Kidney tubule cell (primary cell): ENCODE data around the gene IPCEF1.

Source experiments
- DNase-seq: peaks from one replicate; pipeline ENCODE4 v3.0.0-alpha.2; 2018; ENCODE audit warnings: low spot score

Gene IPCEF1

DNA sequence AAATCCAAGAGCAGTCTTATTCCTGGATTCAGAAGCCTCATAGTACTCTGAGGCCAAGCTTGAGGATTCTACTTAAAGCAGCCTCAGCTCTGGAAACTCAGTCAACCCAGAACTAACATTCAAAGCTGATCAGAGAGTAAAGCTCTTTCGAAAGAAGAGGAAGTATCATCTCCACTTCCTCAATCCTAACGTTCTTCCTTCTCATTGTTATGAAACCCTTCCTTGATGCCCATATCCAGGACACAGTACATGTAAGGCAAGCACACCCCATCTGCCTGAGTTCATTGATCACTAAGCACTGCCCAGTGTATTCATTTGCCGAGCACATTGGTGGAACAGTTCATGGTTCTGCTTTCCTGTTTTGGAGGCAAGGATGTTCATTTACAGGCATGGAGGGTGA lies at the start of gene IPCEF1:
Gene IPCEF1 (minus strand): TSS at position 114 of the 400 bp plus-strand sequence. CDS start 90,856 bp downstream, outside the sequence.
- DNase-seq = no peak

DNA sequence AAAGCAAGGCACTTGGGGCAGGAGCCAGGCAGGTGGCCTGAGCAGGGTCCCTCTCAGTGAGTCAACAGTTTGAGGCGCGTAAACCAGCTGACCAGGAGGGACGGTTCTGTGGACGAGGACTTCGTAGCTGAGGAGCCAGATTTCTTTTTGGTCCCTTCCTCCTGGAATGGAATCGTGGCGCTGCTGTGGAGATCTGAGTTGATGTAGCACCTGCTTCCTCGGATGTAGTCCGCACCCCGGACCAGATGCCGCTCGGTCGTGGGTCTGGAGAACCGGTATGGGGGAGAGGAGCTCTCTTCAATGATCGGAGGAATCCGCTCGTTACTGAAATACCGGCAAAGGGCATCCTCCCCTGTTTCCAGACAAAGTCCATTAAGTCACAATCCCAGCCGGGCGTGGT lies 49.7 kb upstream of the IPCEF1 start:
- DNase-seq = no peak

GRCh38 chr6:154404791-154405400 lies 48.3 kb upstream of the IPCEF1 start:
- peak; percentile 39 for DNase-seq

- DNase-seq = peak; percentile 68
These were observed 47.2 kb upstream of the IPCEF1 start for GRCh38 chr6:154403788-154404187.

- no peak for DNase-seq
These were observed 45.6 kb upstream of the IPCEF1 start for GRCh38 chr6:154402081-154402780.

GRCh38 chr6:154399097-154399496 lies 42.5 kb upstream of the IPCEF1 start:
- peak; percentile 76 for DNase-seq

DNA sequence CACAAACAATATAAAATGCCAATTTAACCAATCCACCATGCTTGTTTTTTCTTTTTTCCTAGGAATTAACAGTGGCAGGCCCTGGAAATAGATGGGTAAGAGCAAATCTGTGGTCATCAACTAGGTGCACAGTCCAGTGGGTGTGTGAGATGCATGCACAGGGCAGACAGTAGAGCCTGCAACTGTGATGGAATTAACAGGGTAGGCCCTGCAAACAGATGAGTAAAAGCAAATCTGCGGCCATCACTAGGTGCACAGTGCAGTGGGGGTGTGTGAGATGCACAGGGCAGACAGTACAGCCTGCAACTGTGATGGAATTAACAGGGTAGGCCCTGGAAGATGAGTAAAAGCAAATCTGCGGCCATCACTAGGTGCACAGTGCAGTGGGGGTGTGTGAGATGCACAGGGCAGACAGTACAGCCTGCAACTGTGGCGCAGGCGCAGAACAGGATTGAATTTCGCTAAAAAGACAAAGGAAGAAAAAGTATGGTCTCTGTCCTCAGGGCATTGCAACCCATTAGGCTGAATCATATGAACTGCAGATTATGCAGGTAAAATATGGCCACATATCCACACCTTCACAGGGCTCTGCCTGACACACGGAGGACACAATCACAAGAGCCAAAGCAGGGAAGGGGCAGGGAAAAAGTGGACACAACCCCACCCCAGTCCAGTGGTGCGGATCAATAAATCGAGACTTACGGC lies 41.0 kb upstream of the IPCEF1 start:
- DNase-seq = no peak

GRCh38 chr6:154395878-154396277 lies 39.3 kb upstream of the IPCEF1 start:
- DNase-seq = no peak

DNA sequence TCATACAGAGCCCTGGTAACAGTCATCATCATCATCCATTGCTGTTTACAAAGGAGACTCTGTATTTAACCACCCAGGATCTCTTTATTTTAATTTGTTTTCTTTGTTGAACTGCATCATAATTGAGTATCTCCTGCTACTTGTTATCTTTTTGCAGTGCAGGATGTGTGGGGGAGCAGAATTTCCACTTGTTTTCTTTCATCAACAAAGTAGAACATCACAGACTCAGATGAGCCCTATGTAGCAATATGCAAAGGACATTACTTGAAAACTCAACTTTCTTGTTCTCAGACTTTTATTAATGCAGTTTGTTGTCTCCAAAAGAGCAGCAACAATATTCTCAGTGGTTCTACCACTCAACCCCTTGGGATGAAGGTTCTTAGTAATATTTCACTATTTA lies 38.7 kb upstream of the IPCEF1 start:
- no peak for DNase-seq

- no peak for DNase-seq
These were observed 38.0 kb upstream of the IPCEF1 start for GRCh38 chr6:154394571-154394970.

GRCh38 chr6:154390034-154390433 lies 33.4 kb upstream of the IPCEF1 start:
- DNase-seq = no peak

GRCh38 chr6:154388803-154389202 lies 32.2 kb upstream of the IPCEF1 start:
- DNase-seq = no peak

DNA sequence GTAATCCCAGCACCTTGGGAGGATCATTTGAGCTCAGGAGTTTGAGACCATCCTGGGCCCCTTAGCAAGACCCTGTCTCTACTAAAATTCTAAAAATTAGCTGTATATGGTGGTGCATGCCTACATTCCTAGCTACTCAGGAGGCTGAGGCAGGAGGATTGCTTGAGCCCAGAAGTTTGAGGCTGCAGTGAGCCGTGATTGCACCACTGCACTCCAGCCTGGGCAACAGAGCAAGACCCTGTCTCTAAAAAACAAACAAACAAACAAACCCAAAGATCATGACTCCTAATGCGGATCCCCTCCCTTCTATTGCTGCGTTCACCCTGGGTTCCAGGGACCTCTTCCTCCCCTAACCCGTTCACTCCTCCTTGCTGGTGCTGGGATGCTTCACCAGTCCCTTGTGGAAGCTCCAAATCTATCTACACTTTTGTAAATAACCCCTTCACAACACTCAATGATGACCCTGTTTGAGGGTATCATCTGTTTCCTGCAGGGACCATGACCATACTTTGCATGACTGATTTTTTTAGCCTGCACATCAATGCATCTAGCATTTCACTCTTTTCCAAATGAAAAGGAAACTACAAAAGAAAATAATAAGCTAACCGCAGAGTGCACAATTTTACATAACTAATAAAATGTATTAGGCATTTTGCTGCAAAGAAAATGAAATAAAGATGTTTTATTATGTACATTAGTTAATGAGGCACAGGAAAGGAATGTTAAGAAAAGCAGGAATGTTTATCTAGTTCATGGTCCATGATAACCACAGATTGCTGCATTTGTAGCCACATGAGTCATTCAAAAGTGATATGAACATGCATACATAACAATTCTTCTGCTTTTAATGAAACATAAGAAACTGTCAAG lies 30.5 kb upstream of the IPCEF1 start:
- peak; percentile 85 for DNase-seq

GRCh38 chr6:154384191-154384590 lies 27.6 kb upstream of the IPCEF1 start:
- peak; percentile 49 for DNase-seq

DNA sequence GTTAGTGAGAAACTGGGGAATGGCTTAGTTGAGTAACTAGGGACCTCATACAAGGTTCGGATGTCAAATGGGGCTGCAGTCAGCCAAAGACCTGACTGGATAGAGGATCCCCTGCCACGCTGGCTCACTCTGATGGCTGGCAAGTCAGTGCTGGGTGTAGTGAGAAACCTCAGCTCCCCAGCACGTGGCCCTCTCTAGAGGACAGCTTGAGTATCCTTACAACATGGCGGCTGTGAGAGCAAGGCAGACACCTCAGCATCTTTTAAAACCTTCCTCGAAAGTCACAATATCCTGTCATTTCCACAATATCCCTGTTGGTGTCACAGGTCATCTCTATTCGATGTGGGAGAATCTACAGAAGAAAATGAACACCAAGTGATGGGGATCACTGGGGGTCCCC lies 26.7 kb upstream of the IPCEF1 start:
- DNase-seq = no peak

- DNase-seq = no peak
These were observed 26.1 kb upstream of the IPCEF1 start for GRCh38 chr6:154382740-154383139.

DNA sequence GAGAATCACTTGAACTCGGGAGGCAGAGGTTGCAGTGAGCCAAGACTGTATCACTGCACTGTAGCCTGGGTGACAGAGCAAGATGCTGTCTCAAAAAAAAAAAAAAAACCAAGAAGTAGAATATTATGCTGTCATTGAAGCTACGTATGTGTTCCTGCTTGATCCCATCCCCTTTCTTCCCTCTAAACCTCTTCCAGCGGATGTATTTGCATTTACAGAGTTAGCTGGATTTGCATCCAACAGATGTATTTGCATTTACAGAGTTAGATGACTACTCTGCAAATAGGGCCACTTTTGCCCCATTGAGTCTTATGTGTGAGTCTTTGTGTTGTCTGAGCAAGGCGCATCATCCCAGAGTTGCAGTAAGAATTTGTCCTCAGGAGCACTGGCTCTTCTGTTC lies 24.9 kb upstream of the IPCEF1 start:
- DNase-seq = no peak

DNA sequence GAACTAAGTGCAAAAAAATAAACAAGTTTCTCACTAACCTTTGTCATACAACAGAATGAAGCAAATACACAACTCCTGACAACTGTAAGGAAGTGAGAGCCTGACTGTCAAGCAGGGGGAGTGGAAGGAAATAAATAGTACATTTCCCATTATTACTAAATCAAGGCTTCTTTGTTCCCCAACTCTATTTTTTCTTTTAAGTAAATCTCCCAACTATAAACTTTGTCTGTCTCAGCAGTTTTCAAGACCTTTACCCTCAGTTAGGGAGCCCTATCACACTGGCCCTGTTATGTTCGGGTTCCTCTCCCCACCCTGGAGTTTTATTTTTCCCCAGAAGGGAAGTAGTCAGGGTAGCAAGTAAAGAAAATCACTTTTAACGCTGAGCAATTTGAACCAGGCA lies 24.1 kb upstream of the IPCEF1 start:
- DNase-seq = no peak

DNA sequence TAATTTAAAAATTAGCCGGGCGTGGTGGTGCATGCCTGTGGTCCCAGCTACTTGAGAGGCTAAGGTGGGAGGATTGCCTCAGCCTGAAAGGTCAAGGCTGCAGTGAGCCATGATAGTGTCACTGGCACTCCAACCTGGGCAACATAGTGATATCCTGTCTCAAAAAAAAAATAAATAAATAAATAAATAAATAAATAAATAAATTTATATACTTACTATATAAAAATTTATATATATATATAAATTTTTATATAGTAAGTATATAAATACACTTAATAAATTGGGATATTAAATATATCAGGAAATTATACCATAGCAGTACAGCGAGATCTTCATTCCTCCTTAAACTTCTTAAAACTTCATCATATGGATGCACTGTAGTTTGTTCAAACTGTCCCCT lies 23.0 kb upstream of the IPCEF1 start:
- DNase-seq = no peak

GRCh38 chr6:154378518-154378917 lies 21.9 kb upstream of the IPCEF1 start:
- DNase-seq = no peak

GRCh38 chr6:154377726-154378125 lies 21.1 kb upstream of the IPCEF1 start:
- DNase-seq = no peak

- DNase-seq = no peak
These were observed 17.4 kb upstream of the IPCEF1 start for GRCh38 chr6:154373971-154374370.
